GM12873 (cell line): ENCODE measurements around the gene RFX4.

ENCODE experiments used
- TF ChIP-seq, protein P1 (sequence below): IDR thresholded peaks from 2 replicates; pipeline ENCODE4 v1.5.1; 2012; ENCODE audit warnings: low read depth, mild to moderate bottlenecking, moderate library complexity, low read length, control low read depth; ENCODE audit not compliant: insufficient read depth; ENCODE audit errors: missing control alignments

The RFX4 gene

DNA sequence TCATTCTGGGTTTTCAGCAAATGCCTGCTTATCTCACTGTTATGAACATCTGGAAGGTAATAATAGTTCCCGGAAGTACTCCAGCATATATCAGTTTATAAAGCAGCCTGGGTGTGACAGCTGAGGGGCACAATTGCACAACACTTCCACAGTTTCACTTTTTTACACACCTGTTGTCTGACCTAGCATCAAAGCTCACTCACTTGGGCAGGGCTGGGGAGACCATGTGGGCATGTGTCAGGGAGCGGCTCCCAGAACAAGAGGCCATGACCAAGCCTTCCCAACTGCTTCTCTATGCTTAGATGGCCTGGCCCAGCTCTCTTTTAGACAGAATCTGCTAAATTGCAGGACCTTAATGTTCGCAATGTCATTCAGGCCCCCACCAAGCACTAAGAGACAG is 140.6 kb downstream of the RFX4 start:
- TF ChIP-seq, protein P1, sequence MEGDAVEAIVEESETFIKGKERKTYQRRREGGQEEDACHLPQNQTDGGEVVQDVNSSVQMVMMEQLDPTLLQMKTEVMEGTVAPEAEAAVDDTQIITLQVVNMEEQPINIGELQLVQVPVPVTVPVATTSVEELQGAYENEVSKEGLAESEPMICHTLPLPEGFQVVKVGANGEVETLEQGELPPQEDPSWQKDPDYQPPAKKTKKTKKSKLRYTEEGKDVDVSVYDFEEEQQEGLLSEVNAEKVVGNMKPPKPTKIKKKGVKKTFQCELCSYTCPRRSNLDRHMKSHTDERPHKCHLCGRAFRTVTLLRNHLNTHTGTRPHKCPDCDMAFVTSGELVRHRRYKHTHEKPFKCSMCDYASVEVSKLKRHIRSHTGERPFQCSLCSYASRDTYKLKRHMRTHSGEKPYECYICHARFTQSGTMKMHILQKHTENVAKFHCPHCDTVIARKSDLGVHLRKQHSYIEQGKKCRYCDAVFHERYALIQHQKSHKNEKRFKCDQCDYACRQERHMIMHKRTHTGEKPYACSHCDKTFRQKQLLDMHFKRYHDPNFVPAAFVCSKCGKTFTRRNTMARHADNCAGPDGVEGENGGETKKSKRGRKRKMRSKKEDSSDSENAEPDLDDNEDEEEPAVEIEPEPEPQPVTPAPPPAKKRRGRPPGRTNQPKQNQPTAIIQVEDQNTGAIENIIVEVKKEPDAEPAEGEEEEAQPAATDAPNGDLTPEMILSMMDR: no peak

DNA sequence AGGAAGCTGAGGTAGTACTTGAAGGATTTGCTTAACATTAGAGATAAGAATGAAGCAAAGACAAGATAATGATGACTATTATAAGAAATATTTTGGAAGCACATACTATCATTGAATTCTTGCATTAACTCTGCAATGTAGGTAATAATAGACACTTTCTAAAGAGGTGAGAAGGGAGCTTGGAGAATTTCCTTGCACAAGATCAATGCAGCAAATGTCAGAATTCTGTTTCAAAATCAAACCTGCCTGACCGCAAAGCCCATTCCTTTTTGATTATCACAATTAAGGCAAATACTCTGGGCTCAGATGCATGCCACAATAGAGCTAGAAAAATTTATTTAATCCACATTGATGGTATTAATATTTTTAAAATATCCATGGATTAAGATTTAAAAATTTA is 141.3 kb downstream of the RFX4 start:
- TF ChIP-seq, protein P1: no peak

DNA sequence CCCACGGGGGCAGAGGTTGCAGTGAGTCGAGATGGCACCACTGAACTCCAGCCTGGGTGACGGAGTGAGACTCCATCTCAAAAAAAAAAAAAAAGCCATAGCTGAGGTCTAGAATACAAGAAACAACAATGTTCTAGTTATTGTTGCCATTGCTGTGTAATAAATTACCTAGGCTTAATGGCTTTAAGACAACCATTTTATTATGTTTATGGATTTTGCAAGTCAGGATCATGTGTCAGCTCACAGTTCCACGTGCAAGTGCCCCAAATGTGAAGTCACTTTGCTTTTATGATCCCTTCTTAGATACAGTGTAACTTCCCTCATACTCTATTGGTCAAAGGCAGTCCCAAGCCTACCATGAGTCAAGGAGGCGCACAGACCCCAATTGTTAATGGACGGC is 142.1 kb downstream of the RFX4 start:
- TF ChIP-seq, protein P1: no peak

DNA sequence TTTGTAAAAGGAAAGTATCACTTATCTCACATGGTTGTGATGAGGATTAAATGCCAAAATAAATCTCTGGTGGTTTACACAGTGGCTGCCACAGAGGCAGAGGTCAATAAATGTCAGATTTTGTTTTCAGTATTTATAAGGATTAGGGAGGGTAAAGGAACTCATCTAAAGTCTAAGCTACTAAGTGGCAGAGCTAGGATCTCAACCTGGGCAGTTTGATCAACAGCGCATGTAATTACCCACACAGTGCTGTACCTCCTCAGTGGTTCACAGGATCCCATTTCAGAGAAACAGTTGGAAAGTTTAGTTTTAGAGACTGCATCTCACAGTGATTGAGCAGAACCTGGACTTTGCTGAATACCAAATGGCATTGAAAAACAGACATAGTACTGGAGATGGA is 146.8 kb downstream of the RFX4 start:
- TF ChIP-seq, protein P1: no peak

DNA sequence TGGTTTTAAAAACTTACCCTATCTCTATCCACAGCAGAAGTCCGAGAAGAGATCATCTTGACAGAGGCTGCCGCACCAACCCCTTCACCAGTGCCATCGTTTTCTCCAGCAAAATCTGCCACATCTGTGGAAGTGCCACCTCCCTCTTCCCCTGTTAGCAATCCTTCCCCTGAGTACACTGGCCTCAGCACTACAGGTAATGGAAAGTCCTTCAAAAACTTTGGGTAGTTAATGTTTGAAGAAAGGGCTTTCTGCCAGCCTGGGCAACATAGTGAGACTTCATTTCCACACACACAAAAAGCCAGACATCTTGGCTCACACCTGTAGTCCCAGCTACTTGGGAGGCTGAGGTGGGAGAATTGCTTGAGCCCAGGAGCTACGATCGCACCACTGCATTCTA is 150.1 kb downstream of the RFX4 start:
- TF ChIP-seq, protein P1: no peak

DNA sequence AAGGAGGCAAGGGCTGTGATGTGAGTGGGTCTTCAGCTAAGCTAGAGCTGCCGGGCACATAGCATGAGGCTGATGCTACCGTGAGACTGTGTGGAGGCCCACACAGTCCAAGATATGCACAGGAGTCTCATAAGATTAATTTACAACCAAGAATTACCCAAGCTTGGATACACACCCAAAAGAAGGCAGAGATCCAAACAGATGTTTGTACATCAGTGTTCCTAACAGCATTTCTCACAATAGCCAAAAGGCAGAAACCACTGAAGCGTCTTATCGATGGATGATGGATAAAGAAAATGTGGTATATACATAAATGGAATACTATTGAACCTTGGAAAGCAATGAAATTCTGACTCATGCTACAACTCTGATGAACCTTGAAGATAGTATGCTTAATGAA is 150.9 kb downstream of the RFX4 start:
- TF ChIP-seq, protein P1: no peak

DNA sequence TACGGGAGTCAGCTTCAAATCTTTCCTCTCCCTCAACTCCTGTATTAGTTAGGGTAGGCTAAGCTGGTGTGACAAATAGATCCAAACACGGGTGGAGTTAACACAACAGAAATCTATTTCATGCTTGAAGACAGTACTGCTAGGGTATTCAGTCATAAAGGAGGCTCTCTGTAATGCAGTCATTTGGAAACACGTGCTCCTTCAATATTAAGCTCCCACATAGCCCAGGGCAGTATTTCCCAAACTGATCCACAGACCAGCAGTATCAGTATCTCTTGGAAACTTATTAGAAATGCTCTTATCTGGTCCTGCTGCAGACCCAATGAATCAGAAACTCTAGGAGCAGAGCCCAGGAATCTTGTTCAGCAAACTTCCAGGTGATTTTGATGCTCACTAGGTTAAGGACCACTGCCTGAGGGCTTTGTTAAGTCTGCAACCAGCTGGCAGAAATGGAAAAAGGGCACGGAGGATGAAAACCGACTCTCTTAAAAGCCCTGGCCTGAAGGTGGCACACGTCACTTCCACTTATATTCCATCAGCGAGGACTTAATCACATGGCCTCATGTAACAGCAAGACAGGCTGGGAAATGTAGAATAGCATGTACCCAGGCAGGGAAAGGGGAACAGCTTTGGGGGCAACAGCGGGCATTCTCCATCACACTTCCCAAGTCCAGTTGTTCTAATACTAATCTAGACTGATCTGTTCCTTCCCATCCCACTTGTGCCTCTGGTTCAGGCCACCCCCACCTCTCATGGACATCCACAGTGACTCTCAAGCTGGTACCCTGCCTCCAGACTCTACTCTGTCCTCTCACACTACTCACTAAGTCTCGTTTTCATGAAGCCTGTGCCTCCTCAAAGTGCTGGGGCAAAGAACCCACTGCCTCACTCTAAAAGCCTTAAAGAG is 153.5 kb downstream of the RFX4 start:
- TF ChIP-seq, protein P1: no peak
